Right forelimb (tissue), 1 donor: Measurements from ENCODE around the gene NKG7.
A peak's percentile ranks its signal among the peaks of the same experiment; 100 is the strongest.

Experiments
- DNase-seq: peaks from one replicate; pipeline ENCODE4 v3.0.0-alpha.2; 2018

NKG7 gene

GRCh38 chr19:51333836-51334460 is 38.5 kb downstream of the NKG7 start:
- no peak for DNase-seq

GRCh38 chr19:51331716-51332115 is 40.7 kb downstream of the NKG7 start:
- no peak for DNase-seq

- no peak for DNase-seq
These were observed 41.3 kb downstream of the NKG7 start for GRCh38 chr19:51331193-51331592.

GRCh38 chr19:51330366-51330765 is 42.1 kb downstream of the NKG7 start:
- DNase-seq = no peak

GRCh38 chr19:51329411-51329810 is 43.0 kb downstream of the NKG7 start:
- no peak for DNase-seq

GRCh38 chr19:51327066-51328001 is 45.1 kb downstream of the NKG7 start:
- peak; percentile 65 for DNase-seq

- DNase-seq = no peak
These were observed 46.0 kb downstream of the NKG7 start for GRCh38 chr19:51326216-51327065.

- no peak for DNase-seq
These were observed 47.1 kb downstream of the NKG7 start for GRCh38 chr19:51325161-51325976.

GRCh38 chr19:51324167-51324481 is 48.3 kb downstream of the NKG7 start:
- DNase-seq = no peak

- no peak for DNase-seq
These were observed 48.8 kb downstream of the NKG7 start for GRCh38 chr19:51323481-51324166.

- DNase-seq = no peak
These were observed 50.7 kb downstream of the NKG7 start for GRCh38 chr19:51321799-51322198.
